ENCODE measurements around the gene OSBPL6. TPM values are rescaled to one million over a fixed set of nuclear protein-coding genes. Genes with fewer than 3 reads are reported as not detected.
A peak's percentile ranks its signal among the peaks of the same experiment; 100 is the strongest.

Gene OSBPL6
- total RNA-seq, 4 donors from 2014 or later: 1.8 to 6.1 (median 3.4) TPM

- 90 to 93% methylated on average over 2 of the region's 2 CpGs for WGBS, 2 donors
- H3K4me1 ChIP-seq: peaks cover 0 to 5% (median 0%) of the 10 kb centered on the region in 3 donors
- H3K36me3 ChIP-seq: peaks cover 0 to 99% (median 30%) of the 10 kb centered on the region in 3 donors
- intact Hi-C loops (cut with DNase I): no loop called here
- no peaks in the 10 kb centered on the region for H3K27me3 ChIP-seq
- H3K9me3 ChIP-seq: no peaks in the 10 kb centered on the region
- no peak overlapping the region for H3K4me3 ChIP-seq
- H3K27ac ChIP-seq: no peak overlapping the region
- TF ChIP-seq POLR2A (IDR thresholded peaks at IDR 0.05): no peak
- no peak for TF ChIP-seq CTCF (IDR thresholded peaks at IDR 0.05)
- no peak for DNase-seq
Observed at GRCh38 chr2:178436662-178437061, 242.3 kb downstream of the OSBPL6 start.

- TF ChIP-seq CTCF (IDR thresholded peaks at IDR 0.05) (no peak), POLR2A (IDR thresholded peaks at IDR 0.05) (no peak)
- Histone ChIP-seq H3K9me3 (no peaks in the 10 kb centered on the region), H3K4me1 (peaks cover 0 to 5% (median 0%) of the 10 kb centered on the region in 3 donors), H3K27ac (no peak overlapping the region), H3K4me3 (no peak overlapping the region), H3K36me3 (peaks cover 0 to 99% (median 7%) of the 10 kb centered on the region in 3 donors), H3K27me3 (no peaks in the 10 kb centered on the region)
- WGBS, 2 donors: 84 to 92% methylated on average over 2 of the region's 2 CpGs
- intact Hi-C loops (cut with DNase I): no loop called here
- DNase-seq: no peak
Observed at GRCh38 chr2:178441426-178441825, 247.1 kb downstream of the OSBPL6 start.

GRCh38 chr2:178448968-178449661 lies 254.8 kb downstream of the OSBPL6 start:
- H3K4me1 ChIP-seq: peaks cover 7 to 41% (median 13%) of the 10 kb centered on the region in 3 donors
- peak overlapping the region in 2 of 4 donors; percentile 95 for H3K27ac ChIP-seq
- H3K9me3 ChIP-seq: no peaks in the 10 kb centered on the region
- intact Hi-C loops (cut with DNase I): no loop called here
- no peak for TF ChIP-seq POLR2A (IDR thresholded peaks at IDR 0.05)
- no peak for TF ChIP-seq CTCF (IDR thresholded peaks at IDR 0.05)
- peaks cover 0 to 43% (median 0%) of the 10 kb centered on the region in 3 donors for H3K36me3 ChIP-seq
- no peaks in the 10 kb centered on the region for H3K27me3 ChIP-seq
- H3K4me3 ChIP-seq: peak overlapping the region in 2 of 4 donors; percentile 77
- no peak for DNase-seq
- 52 to 84% methylated on average over 4 of the region's 4 CpGs for WGBS, 2 donors

GRCh38 chr2:178449700-178450523 lies 255.6 kb downstream of the OSBPL6 start:
- Histone ChIP-seq H3K4me1 (peaks cover 7 to 41% (median 13%) of the 10 kb centered on the region in 3 donors), H3K9me3 (no peaks in the 10 kb centered on the region), H3K27me3 (no peaks in the 10 kb centered on the region), H3K36me3 (peaks cover 0 to 35% (median 0%) of the 10 kb centered on the region in 3 donors), H3K27ac (peak overlapping the region; percentile 95 to 98 (median 95)), H3K4me3 (peak overlapping the region; percentile 71 to 91 (median 77))
- intact Hi-C loops (cut with DNase I): no loop called here
- TF ChIP-seq POLR2A (IDR thresholded peaks at IDR 0.05) (no peak), CTCF (IDR thresholded peaks at IDR 0.05) (no peak)
- 12 to 16% methylated on average over 8 to 11 of the region's 18 CpGs for WGBS, 2 donors
- DNase-seq: no peak

- Histone ChIP-seq H3K9me3 (no peaks in the 10 kb centered on the region), H3K4me1 (peaks cover 7 to 41% (median 13%) of the 10 kb centered on the region in 3 donors), H3K36me3 (peaks cover 0 to 30% (median 0%) of the 10 kb centered on the region in 3 donors), H3K27ac (peak overlapping the region; percentile 95 to 98 (median 95)), H3K4me3 (peak overlapping the region; percentile 71 to 91 (median 77)), H3K27me3 (no peaks in the 10 kb centered on the region)
- TF ChIP-seq POLR2A (IDR thresholded peaks at IDR 0.05): no peak
- TF ChIP-seq CTCF (IDR thresholded peaks at IDR 0.05): peak in 1 of 6 experiments; percentile 2
- intact Hi-C loops (cut with DNase I): no loop called here
- DNase-seq: peak; percentile 47
- no CpG with 5 or more reads among the region's 25 CpGs for WGBS, 2 donors
Observed at GRCh38 chr2:178450524-178450773, 256.1 kb downstream of the OSBPL6 start.

Data from esophagus squamous epithelium (tissue), 5 donors.